Activated CD4-positive, CD25-positive, alpha-beta regulatory T cell treated with anti-CD3 and anti-CD28 coated beads, Interleukin-2, amount 50 U/mL, for 24 hours (primary cell): ENCODE data around the gene TEK.
"Not testable (repeated sequence)": the region's sequence is repeated elsewhere in the genome, so short reads cannot be mapped to it uniquely, and the experiment has no call there.

Source experiments
- ATAC-seq, 2 donors: fragments of 150-1000 bp; cut with Tn5 transposase; one replicate each; pipeline ENCODE4 v1.10.0; 2021; ENCODE audit warnings: mild to moderate bottlenecking in 1 of 2, moderate library complexity in 1 of 2

TEK gene

GRCh38 chr9:27108981-27109541, at the start of gene TEK:
TEK (plus strand) TSS chr9:27109225; CDS start chr9:27109591, 366 bp downstream.
- ATAC-seq, result no peak

GRCh38 chr9:27059412-27059811, 49.6 kb upstream of the TEK start:
- ATAC-seq, result no peak

GRCh38 chr9:27059907-27060306, 49.1 kb upstream of the TEK start:
- ATAC-seq, result no peak

- ATAC-seq, result no peak
Measured at GRCh38 chr9:27065288-27065687, 43.7 kb upstream of the TEK start.

GRCh38 chr9:27073841-27074728, 34.9 kb upstream of the TEK start:
- no peak for ATAC-seq

DNA sequence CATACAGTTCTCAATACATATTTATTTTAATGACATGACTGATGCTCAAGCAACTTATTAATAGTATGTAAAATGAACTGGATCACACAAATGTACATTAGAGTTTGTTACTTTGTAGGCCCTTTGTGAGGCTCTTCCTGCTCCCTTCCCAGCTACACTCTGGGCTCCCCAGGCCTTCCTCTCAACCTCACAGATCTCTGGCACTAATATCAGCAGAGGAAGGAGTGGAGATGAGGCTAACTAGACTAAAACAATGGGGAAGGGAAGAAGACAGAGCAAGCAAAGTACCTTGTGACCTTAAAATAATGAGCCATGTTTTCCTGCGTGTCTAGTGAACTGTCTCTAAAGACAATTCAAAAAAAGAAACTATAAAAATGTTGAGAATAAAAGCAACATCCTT, 30.3 kb upstream of the TEK start:
- ATAC-seq, result no peak

DNA sequence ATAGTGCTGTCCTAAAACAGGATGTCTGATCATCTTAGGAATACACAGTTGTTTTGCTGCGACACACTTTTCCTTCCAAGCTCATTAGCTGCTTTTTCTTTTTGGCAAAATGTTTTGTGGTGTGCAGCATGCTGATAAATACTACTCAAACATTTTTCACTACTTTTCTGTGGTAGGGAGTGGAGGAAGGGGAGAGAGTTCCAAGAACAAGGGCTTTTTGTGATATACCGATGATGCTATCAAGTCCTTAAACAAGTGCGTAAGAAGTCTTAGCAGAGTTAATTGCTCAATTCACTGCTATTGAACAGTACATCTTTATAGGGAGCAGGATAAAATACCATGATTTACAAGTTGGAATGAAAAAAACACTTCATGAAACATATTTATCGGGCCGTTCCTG, 23.6 kb upstream of the TEK start:
- ATAC-seq, result no peak

- ATAC-seq, result no peak
Measured at GRCh38 chr9:27086818-27087680, 22.0 kb upstream of the TEK start.

DNA sequence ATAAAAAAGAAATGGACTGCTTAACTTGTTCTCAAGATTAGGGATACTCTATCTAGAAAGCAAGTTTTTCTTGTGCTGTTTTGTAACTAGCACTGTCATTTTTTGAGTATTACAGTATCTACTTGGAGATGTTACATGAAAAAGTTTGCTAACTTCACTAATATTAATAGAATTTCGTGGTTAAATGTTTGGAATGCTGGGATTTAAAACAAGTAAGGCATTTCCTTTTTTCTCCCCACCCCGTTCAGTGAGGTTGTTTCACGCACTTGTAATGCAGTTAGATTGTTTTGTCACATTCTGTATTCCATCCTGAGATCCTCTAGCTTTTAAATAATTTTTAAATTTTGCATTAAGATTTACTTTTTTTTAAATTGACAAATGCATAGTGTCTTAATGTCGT, 20.0 kb upstream of the TEK start:
- no peak for ATAC-seq

DNA sequence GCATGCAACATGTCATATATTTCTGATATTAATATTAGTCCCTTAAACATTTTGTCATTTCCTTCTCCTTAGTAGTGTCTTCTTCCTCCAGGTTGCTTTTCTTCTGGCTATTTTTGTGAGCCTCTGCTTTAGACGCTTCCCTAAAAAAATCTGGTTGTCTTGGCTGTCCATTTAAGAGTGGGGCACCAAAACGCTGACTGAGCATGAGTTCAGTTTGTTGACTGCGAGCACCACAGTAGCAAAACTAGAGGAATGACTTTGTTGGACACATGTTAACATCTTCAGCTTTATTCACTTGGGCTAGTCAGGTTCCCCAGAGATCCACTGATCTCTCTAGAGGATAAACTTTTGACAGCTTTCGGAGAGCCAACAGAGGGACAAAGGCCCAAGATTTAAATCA, 19.3 kb upstream of the TEK start:
- no peak for ATAC-seq

- ATAC-seq, result no peak
Measured at GRCh38 chr9:27090231-27090630, 18.8 kb upstream of the TEK start.

GRCh38 chr9:27090711-27091110, 18.3 kb upstream of the TEK start:
- ATAC-seq, result no peak

GRCh38 chr9:27092496-27092895, 16.5 kb upstream of the TEK start:
- not testable (repeated sequence) for ATAC-seq

- not testable (repeated sequence) for ATAC-seq
Measured at GRCh38 chr9:27093384-27094067, 15.5 kb upstream of the TEK start.

- ATAC-seq, result no peak
Measured at GRCh38 chr9:27094640-27095298, 14.3 kb upstream of the TEK start.

DNA sequence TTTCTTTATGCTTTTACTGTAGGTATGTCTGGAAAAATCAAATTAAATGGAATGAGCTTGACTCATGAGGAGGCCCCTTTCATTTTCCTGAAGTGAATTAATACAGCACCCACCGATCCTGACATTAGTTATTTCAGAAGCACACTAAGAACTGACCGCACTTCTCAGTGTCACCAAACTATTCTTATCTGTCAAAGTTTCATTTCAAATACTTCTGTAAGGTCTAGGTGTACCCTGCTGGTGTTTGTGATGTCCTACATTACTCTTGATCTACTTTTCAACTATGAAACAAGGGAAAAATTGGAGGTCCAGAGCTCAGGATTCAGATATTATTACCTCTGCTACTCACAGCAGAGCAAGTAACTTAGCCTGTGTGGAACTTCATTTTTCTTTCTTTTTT, 1.8 kb upstream of the TEK start:
- ATAC-seq, result no peak

DNA sequence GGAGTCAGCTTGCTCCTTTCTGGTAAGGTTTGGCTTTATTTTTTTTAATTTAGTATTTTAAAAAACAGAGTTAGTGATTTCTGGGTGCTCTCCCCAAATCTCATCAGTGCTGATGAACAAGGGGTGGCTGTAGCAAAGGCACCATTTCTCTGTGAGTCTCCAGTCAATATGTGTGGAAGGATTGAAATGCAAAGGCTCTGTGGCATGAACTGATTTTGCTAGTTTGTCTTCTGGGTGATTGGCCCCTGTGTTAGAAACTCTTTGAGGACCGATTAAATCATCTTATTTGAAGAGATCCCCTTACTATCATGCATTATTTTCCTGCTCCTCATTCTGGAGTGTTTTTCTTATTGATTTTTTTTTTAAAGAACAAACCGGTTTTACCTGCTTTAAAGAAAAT, 596 bp downstream of the TEK start:
- no peak for ATAC-seq

DNA sequence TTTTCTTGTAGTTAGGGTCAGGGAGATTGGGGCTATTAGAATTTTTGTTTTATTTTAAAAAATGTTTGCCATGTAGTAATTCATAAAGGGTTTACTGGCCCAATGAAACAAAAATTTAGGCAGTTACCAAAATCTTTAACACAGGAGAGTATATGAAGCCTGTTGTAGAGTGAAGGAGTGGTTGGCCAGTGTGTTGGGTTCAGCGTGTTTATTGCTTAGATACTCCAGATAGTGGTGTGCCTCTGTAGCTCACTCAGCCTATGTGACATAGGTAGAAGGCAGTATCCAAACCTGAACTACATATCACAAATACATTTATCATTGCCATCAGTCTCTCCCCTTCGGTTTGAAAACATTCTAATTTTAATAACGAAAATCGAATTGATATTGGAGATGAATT, 1.2 kb downstream of the TEK start:
- ATAC-seq, result no peak

GRCh38 chr9:27112235-27112634, 3.2 kb downstream of the TEK start:
- ATAC-seq, result no peak

DNA sequence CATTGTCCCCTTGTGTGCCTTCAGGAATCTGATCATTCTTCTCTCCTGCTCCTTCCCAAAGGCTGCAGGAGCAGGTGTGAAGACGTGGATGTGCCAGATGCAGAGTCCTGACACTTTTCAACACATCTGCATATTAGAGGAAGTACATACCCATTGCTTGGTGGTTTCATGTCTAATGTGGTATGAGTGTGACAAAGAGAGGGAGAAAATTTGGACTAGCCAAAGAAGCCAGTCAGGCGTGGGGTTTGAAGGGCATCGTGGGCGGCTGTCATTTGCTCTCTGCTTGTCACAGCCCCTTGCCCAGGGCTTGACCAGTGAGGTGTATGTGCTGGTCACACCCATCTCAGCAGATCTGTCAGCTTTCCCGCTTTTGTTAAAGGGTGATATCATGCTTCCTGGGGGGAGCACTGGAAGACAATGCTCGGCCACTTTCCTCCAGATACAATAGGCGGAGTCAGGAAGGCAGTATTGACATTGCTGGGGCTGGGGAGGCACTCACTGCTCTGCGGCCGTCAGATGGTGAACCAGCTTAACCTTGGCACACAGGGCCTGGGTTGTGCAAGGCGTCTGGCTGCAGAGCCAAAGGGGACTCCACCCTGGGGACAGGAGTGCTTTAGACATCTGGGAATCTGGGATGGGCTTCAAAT, 8.6 kb downstream of the TEK start:
- no peak for ATAC-seq

GRCh38 chr9:27118916-27119315, 9.9 kb downstream of the TEK start:
- ATAC-seq, result no peak

GRCh38 chr9:27124151-27124550, 15.1 kb downstream of the TEK start:
- no peak for ATAC-seq
